Islet precursor cell (in vitro differentiated cells): ENCODE results near the gene GSTA4.
"Not testable (repeated sequence)": the region's sequence is repeated elsewhere in the genome, so short reads cannot be mapped to it uniquely, and the experiment has no call there.

Experiments used
- DNase-seq: peaks from one replicate; pipeline ENCODE4 v3.0.0-alpha.2; 2018

GSTA4 gene

GRCh38 chr6:52969359-52969758, 25.7 kb downstream of the GSTA4 start:
- no peak for DNase-seq

- no peak for DNase-seq
Observed at GRCh38 chr6:52966101-52966500, 29.0 kb downstream of the GSTA4 start.

DNA sequence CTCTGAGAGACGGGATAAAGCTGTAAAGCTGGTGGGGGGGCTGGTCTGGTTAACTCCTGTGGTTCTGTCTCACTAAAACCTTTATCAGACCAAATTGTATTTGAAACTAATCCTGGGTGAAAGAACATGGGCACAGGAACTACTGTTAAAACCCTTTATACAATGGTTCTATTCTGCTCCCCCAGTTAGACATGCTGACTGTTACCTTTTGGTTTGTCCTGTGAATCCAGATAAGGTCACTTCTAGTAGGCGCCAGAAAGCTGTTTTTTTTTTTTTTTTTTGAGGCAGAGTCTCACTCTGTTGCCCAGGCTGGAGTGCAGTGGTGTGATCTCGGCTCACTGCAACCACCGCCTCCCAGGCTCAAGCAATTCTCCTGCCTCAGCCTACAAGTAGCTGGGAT, 29.7 kb downstream of the GSTA4 start:
- DNase-seq = no peak

DNA sequence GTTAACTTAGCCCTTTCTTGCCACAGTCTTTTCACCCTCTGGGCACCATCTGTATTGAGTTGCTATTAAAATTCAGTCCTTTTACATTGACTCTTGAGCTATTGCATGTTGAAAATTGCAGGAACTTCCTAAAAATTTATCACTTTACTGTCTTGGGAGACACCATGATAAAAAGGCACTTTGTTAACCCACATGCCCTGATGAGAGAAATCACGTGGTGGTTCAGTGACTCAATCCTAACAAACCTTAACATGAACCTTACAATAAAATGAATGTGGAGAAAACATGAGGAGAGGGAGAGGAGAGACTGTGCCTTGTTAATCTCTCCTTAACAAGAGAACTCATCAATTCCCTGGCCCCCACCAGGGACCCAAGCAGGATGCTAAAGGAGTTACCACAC, 30.8 kb downstream of the GSTA4 start:
- DNase-seq = no peak

- no peak for DNase-seq
Observed at GRCh38 chr6:52962701-52963100, 32.4 kb downstream of the GSTA4 start.

DNA sequence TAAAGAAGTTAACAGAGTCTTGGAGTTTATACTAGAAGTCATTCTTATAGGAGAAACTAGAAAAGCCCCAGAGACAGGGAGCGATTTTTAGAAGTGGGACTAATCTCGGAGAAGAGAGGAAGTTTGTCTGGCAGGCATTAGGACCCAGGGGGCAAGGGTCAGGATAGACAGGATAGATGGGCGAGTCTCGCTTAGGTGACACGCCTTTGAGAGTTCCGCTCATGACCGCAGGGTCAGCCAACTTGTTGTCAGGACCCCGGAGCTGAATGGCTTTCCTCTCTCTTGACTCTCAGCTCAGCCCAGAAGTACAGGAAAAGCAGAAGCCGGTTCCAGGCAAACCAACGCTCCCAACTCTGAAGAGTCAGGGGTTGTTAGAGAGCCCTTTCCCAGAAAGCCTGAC, 34.1 kb downstream of the GSTA4 start:
- DNase-seq = peak; percentile 58

- not testable (repeated sequence) for DNase-seq
Observed at GRCh38 chr6:52960211-52960610, 34.9 kb downstream of the GSTA4 start.

DNA sequence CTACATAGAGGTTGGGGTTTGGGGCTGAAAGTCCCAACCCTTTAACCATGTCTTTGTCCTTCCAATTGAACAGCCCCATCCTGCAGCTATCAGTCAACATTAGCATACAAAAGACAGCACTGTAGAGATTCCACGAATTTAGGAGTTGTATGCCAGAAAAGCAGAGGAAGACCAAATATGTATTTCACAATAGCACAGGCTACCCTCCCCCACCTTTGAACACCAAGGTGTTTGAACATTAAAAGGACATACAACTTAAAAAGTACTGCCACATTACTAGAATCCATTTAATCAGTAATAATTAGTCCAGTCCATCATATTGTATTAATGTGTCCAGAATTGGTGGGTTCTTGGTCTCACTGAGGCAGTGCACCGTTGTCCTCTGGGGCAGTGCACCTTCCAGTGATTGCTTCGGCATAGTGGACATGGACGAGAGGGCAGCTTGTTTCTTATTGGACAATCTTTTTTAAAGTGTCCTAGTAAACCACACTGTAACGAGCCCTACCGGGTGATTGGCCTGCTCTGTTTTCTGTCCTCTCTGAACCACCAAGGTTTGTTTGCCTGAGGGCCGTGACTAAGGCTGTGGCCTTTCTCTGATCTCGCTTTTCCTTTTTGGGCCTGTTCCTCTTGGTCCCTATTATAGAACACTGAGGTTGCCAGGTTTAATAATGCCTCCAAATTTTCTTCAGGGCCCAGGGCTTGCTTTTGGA, 36.4 kb downstream of the GSTA4 start:
- peak; percentile 69 for DNase-seq

DNA sequence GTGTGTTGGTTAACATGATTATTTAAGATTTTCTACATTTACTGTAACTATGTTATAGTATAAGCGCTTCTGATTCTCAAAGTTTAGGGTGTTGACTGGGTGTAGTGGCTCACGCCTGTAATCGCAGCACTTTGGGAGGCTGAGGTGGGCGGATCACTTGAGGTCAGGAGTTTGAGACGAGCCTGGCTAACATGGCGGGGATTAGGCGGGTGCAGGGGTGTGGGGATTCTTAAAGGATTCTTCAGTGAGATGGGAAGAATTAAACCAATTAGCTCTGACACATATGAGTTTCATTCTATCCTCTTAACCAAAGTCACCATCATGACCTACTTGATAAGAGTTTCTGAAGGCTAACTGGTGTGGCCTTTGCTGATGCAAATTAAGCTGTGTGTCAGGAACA, 39.2 kb downstream of the GSTA4 start:
- DNase-seq = peak; percentile 13

GRCh38 chr6:52953911-52954839, 40.9 kb downstream of the GSTA4 start:
- peak; percentile 8 for DNase-seq

DNA sequence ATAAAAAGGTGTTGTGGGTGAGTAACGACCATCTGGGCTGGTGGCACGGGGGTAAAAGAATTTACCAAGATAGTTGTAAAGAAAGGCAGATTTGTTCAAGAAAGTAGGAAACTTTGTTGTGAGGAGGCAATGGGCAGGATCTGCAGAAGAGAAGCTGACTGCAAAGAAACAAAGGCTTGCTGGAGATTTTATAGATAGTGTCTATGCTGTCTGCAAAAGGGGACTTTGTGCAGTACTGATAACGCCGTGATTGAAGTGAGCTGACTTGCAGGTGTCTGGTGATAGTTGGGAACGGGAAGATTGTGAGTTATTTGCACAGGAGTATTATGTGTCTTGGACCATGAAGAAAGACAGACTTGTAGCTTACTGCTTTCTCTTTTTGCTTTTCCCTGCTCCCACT, 48.8 kb downstream of the GSTA4 start:
- DNase-seq = peak; percentile 49

- DNase-seq = peak; percentile 11
Observed at GRCh38 chr6:52942821-52943220, 52.3 kb downstream of the GSTA4 start.

DNA sequence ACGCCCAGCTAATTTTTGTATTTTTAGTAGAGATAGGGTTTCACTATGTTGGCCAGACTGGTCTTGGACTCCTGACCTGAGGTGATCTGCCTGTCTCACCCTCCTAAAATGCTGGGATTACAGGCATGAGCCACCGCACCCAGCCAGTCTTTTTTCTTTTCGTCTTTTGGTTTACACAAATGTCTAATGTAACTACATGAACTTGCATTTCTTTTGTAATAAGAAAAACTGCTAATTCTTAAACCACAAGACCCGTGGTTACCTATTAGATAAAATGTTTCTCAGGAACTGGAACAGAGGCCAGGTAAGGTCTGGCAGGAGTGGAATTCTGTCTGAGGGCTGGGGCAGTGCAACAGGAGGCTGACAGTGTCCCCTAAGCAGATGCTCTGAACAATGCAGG, 52.9 kb downstream of the GSTA4 start:
- DNase-seq = peak; percentile 52

DNA sequence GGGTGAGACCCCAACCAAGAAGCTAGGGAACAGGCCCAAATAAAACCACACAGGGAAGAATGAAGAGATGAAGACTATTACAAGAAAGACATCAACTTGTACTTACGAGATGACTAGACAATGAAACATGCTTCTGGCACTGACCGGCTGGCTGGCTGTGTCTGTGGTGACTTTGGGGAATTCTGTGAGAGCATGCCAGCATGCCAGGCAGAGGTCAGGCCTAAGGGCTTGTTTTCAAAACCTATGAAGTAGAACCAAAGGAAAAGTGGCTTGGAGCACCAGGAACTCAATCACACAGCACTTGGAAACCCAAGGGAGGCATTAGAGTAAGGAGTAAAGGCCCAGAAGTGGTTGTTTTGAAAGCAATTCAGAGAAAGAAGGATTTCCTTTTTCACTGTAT, 57.2 kb downstream of the GSTA4 start:
- DNase-seq = peak; percentile 45

- peak; percentile 0 for DNase-seq
Observed at GRCh38 chr6:52933778-52934177, 61.3 kb downstream of the GSTA4 start.

DNA sequence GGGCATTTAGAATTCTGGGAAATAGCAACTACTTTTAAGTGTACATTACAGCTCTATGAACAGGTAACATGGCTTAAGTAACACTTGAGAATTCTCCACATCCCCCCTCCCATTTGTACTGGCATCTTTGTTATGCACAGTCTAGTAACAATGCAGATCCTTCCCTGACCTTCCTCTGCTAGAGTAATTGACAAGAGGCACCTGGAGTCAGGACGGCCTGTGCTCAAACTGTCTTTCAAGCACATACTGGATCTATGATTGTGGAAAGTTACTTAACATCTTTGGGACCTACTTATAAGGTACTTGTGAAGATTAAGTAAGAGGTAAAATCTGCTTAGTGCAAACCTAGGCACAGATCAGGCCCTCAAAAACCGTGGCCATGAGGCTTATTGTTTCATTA, 63.7 kb downstream of the GSTA4 start:
- peak; percentile 35 for DNase-seq

GRCh38 chr6:52929321-52930164, 65.5 kb downstream of the GSTA4 start:
- peak; percentile 50 for DNase-seq
